Measurements from ENCODE around the gene PILRB. TPM values are rescaled to one million over a fixed set of nuclear protein-coding genes. Genes with fewer than 3 reads are reported as not detected.
"Not testable (repeated sequence)": the region's sequence is repeated elsewhere in the genome, so short reads cannot be mapped to it uniquely, and the experiment has no call there.

Gene PILRB
- total RNA-seq, 1 donor from 2014 or later, result 40.1 TPM

DNA sequence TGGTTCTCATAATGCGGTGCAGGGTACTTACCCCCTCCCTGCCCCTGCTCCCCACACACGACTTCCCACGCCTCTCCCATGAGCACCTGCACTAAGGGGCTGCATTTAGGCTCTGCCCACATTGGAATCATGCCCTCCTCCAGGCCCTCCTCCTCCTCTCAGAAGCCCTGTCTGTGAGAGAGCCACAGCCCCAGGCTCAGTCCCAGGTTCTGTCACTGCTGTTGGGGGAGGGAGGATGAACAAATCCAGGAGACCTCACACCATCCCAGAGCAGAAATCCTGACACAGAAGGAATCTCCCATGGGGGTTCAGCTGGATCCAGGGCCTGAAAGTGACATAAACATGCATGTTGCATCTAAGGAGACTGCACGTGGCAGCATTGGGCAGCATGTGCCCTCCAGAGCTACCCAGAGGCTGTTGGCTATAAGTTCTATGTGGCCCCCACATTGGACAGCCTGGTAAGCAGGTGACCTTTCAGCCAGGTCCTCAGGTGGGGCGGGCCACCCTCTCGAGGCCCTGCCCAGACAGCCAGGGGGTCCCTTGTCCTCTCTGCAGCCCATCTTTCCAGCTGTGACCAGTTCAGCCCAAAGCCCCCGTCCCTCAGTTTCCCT is 13.7 kb downstream of the PILRB start:
- peaks cover 17% of the 10 kb centered on the region for H3K27me3 Mint-ChIP-seq (ENCODE audit: unreplicated experiment)
- no peak for DNase-seq (ENCODE audit: low spot score)
- H3K4me3 Mint-ChIP-seq (ENCODE audit: unreplicated experiment), result no peak overlapping the region
- H3K4me1 Mint-ChIP-seq (ENCODE audit: unreplicated experiment), result peaks cover 12% of the 10 kb centered on the region
- TF ChIP-seq, protein P1, sequence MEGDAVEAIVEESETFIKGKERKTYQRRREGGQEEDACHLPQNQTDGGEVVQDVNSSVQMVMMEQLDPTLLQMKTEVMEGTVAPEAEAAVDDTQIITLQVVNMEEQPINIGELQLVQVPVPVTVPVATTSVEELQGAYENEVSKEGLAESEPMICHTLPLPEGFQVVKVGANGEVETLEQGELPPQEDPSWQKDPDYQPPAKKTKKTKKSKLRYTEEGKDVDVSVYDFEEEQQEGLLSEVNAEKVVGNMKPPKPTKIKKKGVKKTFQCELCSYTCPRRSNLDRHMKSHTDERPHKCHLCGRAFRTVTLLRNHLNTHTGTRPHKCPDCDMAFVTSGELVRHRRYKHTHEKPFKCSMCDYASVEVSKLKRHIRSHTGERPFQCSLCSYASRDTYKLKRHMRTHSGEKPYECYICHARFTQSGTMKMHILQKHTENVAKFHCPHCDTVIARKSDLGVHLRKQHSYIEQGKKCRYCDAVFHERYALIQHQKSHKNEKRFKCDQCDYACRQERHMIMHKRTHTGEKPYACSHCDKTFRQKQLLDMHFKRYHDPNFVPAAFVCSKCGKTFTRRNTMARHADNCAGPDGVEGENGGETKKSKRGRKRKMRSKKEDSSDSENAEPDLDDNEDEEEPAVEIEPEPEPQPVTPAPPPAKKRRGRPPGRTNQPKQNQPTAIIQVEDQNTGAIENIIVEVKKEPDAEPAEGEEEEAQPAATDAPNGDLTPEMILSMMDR (IDR thresholded peaks at IDR 0.05; ENCODE audit: unreplicated experiment), result no peak
- H3K27ac Mint-ChIP-seq (ENCODE audit: unreplicated experiment), result peak overlapping the region; percentile 77
- H3K9me3 Mint-ChIP-seq (ENCODE audit: unreplicated experiment), result no peaks in the 10 kb centered on the region
- H3K36me3 Mint-ChIP-seq (ENCODE audit: low read depth, unreplicated experiment), result peaks cover 3% of the 10 kb centered on the region

DNA sequence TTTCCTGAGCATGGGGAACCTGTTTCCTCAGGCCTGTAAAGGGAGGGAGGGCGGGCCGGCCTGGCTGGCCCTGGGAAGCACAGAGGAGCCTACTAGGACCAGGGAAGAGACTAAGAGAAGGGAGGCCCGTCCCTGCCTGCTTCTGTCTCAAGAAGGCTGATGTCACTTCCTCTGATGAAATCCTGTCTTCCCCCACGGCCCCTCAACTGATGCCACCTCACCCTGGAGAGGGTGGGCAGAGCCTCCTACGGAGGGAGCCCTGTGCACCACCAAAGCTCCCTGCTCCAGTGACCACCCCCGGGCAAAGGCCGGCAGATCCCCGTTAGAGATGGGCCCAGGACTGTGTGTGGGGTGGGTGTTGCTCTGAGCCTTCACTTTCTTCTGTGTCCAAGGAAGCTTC is 14.3 kb downstream of the PILRB start:
- Mint-ChIP-seq H3K36me3 (ENCODE audit: low read depth, unreplicated experiment) (peaks cover 3% of the 10 kb centered on the region), H3K4me3 (ENCODE audit: unreplicated experiment) (no peak overlapping the region), H3K9me3 (ENCODE audit: unreplicated experiment) (no peaks in the 10 kb centered on the region), H3K27ac (ENCODE audit: unreplicated experiment) (no peak overlapping the region), H3K4me1 (ENCODE audit: unreplicated experiment) (peaks cover 12% of the 10 kb centered on the region), H3K27me3 (ENCODE audit: unreplicated experiment) (peaks cover 16% of the 10 kb centered on the region)
- TF ChIP-seq, protein P1 (IDR thresholded peaks at IDR 0.05; ENCODE audit: unreplicated experiment), result no peak
- no peak for DNase-seq (ENCODE audit: low spot score)

DNA sequence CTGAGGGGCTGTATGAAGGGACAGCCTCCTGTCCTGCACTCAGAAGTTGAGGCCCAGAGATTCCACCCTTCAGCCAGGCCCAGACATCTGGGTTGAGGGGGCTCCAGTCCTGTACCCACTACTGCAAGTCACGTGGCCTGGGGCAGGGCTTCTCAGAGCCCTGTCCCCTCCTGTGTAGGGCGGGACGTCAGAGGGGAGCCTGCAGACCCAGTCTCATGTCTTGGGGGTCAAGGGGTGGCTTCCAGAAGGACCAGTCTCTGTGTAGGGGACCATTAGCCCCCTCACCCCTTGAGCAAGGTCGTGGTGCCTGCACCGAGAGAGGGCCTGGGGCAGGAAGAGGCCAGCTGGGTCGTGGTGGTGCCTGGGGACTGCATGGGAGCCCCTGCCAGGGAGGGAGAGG is 14.8 kb downstream of the PILRB start:
- Mint-ChIP-seq H3K9me3 (ENCODE audit: unreplicated experiment) (no peaks in the 10 kb centered on the region), H3K27ac (ENCODE audit: unreplicated experiment) (no peak overlapping the region), H3K4me1 (ENCODE audit: unreplicated experiment) (peaks cover 12% of the 10 kb centered on the region), H3K4me3 (ENCODE audit: unreplicated experiment) (no peak overlapping the region), H3K27me3 (ENCODE audit: unreplicated experiment) (peaks cover 12% of the 10 kb centered on the region), H3K36me3 (ENCODE audit: low read depth, unreplicated experiment) (peaks cover 3% of the 10 kb centered on the region)
- TF ChIP-seq, protein P1 (IDR thresholded peaks at IDR 0.05; ENCODE audit: unreplicated experiment), result no peak
- DNase-seq (ENCODE audit: low spot score), result no peak

DNA sequence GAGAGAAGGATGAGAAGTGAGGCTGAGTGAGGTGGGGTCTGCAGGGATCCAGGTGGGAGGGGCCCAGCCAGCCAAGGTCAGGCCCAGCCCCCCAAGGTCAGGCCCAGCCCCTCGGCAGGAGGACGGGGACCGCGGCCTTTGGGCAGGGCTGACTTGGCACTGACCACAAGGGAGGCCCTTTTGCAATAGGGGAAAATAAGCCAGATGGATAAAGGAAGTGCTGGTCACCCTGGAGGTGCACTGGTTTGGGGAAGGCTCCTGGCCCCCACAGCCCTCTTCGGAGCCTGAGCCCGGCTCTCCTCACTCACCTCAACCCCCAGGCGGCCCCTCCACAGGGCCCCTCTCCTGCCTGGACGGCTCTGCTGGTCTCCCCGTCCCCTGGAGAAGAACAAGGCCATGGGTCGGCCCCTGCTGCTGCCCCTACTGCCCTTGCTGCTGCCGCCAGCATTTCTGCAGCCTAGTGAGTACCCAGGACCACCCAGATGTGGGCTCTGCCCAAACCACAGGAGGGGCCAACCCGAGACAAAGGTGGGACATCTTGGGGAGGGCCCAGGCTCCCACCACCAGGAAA is 15.4 kb downstream of the PILRB start, which contains the start of gene PILRA:
PILRA (plus strand) TSS at position 227 of the 571 bp plus-strand sequence; CDS start at position 397, 170 bp downstream.
- no peaks in the 10 kb centered on the region for H3K9me3 Mint-ChIP-seq (ENCODE audit: unreplicated experiment)
- no peak for DNase-seq (ENCODE audit: low spot score)
- peaks cover 3% of the 10 kb centered on the region for H3K36me3 Mint-ChIP-seq (ENCODE audit: low read depth, unreplicated experiment)
- peaks cover 11% of the 10 kb centered on the region for H3K27me3 Mint-ChIP-seq (ENCODE audit: unreplicated experiment)
- TF ChIP-seq, protein P1 (IDR thresholded peaks at IDR 0.05; ENCODE audit: unreplicated experiment), result no peak
- peaks cover 12% of the 10 kb centered on the region for H3K4me1 Mint-ChIP-seq (ENCODE audit: unreplicated experiment)
- H3K27ac Mint-ChIP-seq (ENCODE audit: unreplicated experiment), result peak within 1 kb of the TSS; percentile 13
- no peak within 1 kb of the TSS for H3K4me3 Mint-ChIP-seq (ENCODE audit: unreplicated experiment)

DNA sequence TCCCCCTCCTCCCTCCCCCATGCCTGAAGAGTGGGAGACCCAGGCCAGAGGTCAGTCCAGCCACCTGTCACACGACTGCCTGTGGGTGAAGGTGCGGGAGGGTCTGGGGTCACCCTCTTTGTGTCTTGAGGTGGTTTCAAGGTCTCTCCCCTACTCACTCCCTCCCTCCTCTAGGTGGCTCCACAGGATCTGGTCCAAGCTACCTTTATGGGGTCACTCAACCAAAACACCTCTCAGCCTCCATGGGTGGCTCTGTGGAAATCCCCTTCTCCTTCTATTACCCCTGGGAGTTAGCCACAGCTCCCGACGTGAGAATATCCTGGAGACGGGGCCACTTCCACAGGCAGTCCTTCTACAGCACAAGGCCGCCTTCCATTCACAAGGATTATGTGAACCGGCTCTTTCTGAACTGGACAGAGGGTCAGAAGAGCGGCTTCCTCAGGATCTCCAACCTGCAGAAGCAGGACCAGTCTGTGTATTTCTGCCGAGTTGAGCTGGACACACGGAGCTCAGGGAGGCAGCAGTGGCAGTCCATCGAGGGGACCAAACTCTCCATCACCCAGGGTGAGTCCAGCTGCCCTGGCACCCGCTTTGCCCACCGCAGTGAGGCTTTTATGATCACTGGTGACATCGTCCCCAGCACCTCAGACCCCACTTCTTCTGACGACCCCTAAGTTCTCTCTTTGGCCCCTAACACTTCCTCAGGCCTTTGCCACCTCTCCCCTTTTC is 16.1 kb downstream of the PILRB start:
- H3K27me3 Mint-ChIP-seq (ENCODE audit: unreplicated experiment); H3K36me3 Mint-ChIP-seq (ENCODE audit: low read depth, unreplicated experiment); DNase-seq (ENCODE audit: low spot score); H3K9me3 Mint-ChIP-seq (ENCODE audit: unreplicated experiment); H3K4me3 Mint-ChIP-seq (ENCODE audit: unreplicated experiment): not testable (repeated sequence)
- H3K27ac Mint-ChIP-seq (ENCODE audit: unreplicated experiment), result peak overlapping the region; percentile 13
- peaks cover 12% of the 10 kb centered on the region for H3K4me1 Mint-ChIP-seq (ENCODE audit: unreplicated experiment)
